Measurements from ENCODE around the gene CCM2L.

CCM2L gene

GRCh38 chr20:32010101-32010500 lies at the start of gene CCM2L:
Gene CCM2L, plus strand, starts transcription at chr20:32010438. Its CDS starts 17 bp downstream, at chr20:32010455.
- DNase-seq: no peak

DNA sequence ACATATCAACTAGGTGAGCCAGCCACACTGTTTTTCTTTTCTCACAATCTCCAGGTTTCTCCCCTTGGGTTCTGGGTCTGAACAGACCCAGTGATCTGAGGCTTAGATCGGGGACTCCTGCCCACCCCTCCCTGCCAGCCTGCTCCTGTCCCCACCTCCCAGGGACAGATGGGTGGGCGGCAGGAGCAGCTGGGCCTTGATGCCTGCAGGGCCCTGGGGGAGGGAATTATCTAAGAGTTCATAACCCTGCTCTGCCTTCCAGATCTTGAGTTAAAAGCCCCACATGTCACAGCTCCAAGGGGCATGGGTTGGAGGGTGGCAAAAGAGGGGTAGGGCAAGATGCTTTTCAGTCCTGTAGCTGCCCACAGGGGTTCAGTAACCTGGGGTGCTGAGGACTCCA lies 47.5 kb upstream of the CCM2L start:
- no peak for DNase-seq

DNA sequence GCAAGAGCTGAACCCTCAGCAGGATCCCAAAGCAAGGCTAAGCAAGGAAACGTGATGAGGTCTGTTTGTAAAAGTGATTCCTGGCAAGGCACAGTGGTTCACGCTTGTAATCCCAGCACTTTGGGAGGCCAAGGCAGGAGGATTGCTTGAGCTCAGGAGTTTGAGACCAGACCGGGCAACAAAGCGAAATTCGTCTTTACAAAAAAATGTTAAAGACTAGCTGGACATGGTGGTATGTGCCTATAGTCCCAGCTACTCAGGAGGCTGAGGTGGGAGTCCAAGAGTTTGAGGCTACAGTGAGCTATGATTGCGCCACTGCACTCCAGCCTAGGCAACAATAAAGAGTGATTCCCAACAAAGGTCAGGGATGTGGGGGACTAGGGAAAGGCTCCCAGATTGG lies 46.3 kb upstream of the CCM2L start:
- no peak for DNase-seq

GRCh38 chr20:31966991-31967655 lies 43.1 kb upstream of the CCM2L start:
- no peak for DNase-seq

DNA sequence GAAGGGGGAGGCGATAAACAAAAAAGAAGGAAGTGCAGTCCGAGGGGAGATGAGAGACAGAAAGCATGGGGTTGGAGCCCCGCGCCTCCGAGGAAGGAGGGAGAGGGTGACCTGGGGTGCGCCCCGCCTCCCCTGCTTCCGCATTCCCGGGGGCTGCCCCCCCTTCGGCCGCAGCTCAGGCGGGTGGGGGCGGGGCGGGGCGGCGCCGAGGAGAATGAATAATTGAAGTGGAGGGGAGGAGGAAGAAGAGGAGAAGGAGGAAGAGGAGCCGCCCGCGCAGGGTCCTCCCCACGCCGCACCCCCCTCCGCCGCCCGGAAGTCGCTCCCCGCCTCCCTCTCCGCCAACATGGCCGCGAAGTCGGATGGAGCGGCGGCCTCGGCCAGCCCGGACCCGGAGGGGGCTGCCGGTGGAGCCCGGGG lies 42.4 kb upstream of the CCM2L start, which contains the start of gene XKR7:
XKR7 (plus strand) TSS at position 322 of the 420 bp plus-strand sequence; CDS start at position 347, 25 bp downstream.
- DNase-seq: peak; percentile 60

DNA sequence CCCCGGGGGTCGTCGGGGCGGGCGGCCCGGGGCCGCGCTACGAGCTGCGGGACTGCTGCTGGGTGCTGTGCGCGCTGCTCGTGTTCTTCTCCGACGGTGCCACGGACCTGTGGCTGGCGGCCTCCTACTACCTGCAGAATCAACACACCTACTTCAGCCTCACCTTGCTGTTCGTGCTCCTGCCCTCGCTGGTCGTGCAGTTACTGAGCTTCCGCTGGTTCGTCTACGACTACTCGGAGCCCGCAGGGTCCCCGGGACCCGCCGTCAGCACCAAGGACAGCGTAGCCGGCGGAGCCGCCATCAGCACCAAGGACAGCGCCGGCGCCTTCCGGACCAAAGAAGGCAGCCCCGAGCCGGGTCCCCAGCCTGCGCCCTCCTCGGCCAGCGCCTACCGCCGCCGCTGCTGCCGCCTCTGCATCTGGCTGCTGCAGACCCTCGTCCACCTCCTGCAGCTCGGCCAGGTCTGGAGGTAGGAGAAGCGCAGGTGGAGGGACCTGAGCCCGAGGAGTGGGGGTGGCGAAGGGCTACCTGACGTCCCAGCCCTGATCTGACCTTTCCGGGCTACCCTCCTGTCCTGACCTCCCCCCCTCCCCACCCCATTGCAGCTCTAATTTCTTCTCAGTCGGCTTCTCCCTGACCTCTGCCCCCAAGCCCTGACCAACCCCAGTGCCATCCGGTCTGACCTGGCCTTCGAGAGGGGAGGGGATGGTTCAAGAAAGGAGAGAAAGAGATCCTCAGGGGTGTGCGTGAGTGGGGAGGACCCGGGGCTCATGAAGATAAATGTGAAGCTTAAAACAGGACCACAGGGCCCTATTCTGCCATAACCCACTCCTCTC lies 41.7 kb upstream of the CCM2L start:
- DNase-seq: peak; percentile 90

- no peak for DNase-seq
These were observed 40.2 kb upstream of the CCM2L start for GRCh38 chr20:31969991-31970390.

- no peak for DNase-seq
These were observed 37.7 kb upstream of the CCM2L start for GRCh38 chr20:31972471-31973021.

- no peak for DNase-seq
These were observed 35.9 kb upstream of the CCM2L start for GRCh38 chr20:31974296-31974695.

GRCh38 chr20:31974951-31975487 lies 35.2 kb upstream of the CCM2L start:
- no peak for DNase-seq

DNA sequence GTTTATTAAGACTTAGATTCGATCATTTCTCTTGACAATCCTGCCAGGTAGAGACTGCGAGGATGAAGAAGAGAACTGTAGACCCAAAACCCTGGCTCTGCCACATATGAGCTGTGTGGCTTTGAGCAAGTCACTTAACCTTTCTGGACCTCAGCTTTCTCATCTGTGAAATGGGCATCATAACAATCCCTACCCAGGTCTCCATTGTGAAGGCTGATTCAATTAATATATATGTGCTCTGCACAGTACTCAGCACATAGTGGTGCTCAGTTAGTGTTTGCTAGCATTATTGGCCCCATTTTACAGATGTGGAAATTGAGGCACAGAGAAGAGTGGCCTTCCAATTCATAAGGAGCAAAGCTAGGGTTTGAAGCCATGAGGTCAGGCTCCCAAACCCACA lies 34.4 kb upstream of the CCM2L start:
- no peak for DNase-seq

GRCh38 chr20:31977080-31977479 lies 33.2 kb upstream of the CCM2L start:
- DNase-seq: no peak

DNA sequence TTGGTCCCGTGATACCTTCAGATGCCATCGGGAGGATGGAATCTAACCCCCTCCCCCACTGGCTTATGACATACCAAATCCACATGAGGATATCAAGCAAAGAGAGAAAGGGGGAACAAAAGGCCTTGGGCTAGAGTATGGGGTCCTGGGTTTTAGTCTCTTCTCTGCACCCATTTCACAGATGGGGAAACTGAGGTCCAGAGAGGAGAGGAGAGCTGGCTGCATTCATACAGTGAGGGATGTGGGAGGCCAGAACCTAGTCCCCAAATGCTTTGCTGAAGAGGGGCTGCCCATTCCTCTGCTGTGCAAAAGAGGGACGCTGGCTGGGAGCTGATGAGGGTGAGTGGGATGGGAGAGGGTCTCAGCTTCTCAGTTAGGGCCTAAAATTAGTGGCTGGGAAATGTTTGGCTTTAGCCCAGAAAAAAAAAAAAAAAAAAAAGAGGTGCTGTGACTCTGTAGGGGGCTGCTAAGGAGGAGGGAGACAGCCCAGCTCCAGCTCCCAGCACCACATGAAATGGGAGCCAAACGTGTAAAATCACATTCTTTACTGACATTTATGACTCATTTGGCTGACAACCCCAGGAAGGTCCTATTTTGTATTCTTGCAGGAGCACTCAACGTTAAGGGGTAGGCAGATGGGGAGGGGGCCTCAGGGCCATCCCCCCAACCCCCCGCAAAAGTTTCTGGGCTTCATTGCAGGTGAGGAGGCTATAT lies 30.4 kb upstream of the CCM2L start:
- DNase-seq: no peak

DNA sequence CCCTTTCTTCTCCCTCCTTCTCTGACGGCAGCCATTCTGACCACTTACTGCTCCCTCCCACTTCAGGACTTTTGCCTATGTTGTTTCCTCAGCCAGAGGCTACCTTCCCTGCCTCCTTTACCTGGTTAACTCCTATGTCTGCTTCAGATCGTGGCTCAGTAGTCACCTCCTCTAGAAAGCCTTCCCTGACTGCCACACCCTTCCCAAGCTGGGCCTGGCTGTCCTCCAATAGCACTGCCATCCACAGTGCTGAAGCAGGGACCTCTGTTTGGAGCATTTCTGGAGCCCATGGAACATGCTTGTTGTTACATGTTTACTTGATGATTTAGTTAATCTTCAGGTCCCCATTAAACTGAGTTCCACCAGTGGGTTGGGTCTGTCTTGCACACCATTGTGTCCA lies 28.5 kb upstream of the CCM2L start:
- DNase-seq: no peak

DNA sequence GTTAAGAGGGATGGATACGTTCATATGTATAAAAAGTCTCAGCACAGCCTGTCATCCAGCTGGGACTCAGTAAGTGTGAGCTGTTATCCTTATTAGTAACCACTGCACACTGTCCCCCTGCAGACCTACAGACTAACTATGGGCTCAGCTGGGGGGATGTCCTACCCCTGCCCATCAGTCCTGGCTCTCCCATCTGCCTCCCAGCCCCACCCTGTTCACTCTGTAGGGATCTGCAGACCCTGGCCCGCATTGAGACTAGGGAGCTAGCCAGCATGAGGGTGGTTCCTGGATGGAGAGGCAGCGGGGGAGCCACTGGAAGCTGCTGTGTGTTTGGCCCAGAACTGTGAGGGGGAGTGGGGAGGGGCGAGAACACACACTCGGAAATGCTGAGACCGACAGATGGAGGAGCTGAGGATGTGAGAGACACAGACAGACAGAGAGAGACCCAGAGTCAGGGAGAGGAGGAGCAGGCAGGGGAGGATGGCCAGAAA lies 25.2 kb upstream of the CCM2L start:
- DNase-seq: no peak

- no peak for DNase-seq
These were observed 22.5 kb upstream of the CCM2L start for GRCh38 chr20:31987744-31988143.

GRCh38 chr20:31988430-31989015 lies 21.7 kb upstream of the CCM2L start:
- no peak for DNase-seq

- DNase-seq: no peak
These were observed 21.1 kb upstream of the CCM2L start for GRCh38 chr20:31989030-31989645.

DNA sequence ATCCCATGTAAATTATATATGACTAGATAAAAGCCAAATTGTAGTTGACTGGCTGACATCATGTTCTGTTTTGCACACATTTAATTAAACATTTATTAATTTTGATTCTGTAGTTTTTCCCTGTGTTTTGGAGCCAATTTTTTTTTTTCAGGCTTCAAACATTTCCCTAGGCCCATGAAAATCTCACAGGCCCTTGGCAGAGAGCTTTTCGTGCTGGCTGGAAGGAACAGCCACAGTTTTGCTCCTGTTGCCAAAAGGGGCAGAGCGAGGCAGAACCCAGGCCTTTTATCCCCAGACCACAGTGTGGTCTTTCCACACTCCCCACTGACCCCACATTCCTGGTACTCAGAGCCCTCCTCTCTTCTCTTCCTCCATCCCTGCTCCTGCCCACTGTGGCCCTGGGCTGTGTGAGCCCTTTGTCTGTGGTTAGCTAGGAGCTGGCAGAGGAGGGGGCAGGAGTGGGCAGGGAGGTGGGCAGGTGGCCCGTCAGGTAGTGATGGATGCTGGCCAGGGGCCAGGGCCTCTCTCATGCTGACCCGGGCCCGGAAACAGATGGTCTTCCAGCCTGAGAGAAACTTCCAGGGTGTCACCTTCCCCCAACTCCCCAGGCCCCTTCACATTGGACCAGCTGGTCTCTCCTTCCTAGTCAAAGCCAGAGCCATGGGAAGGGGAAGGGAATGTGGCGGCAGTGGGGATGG lies 19.4 kb upstream of the CCM2L start:
- no peak for DNase-seq

DNA sequence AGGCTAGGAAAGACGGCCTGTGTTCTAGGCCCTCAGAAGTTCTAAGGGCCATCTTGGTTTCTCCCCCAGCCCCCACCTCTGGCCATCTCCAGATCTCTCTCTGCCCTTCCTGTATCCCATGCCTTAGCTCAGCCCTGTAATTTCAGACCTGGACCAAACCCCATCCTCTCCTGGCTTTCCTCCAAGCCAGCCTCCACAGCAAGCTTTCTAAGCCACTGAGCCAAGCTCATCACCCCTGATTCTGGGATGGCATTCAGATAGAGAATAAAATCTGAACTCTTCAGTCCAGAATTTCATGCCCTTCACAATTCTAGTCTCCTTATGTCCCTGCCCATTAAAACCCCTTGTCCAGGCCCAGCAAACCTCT lies 18.9 kb upstream of the CCM2L start:
- DNase-seq: no peak

DNA sequence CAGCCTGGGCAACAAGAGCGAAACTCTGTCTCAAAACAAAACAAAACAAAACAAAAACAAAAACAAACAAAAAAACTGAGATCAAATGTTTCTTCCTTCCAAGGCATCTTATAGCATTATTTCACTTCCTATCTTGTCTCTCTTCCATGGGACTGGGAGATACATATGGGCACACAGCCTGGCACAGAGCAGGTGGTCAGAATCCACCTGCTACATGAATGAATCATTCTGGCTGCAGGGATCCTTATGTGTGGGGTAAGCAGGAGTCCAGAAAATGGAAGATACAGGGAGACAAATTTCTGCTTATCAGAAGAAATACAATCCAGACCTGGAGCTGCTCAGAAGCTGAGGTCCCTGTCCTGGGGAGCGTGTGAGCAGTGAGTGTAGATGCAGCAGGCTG lies 18.2 kb upstream of the CCM2L start:
- no peak for DNase-seq
